ENCODE data around the gene PTGIR.

PTGIR gene

GRCh38 chr19:46648961-46649960 lies 24.4 kb upstream of the PTGIR start:
- no peak for TF ChIP-seq CTCF (IDR thresholded peaks at IDR 0.05; ENCODE audit: low read depth, low read length)
- no peak for DNase-seq (ENCODE audit: extremely low read depth, low read depth)

GRCh38 chr19:46648060-46648960 lies 23.4 kb upstream of the PTGIR start:
- DNase-seq (ENCODE audit: extremely low read depth, low read depth) = no peak
- TF ChIP-seq CTCF (IDR thresholded peaks at IDR 0.05; ENCODE audit: low read depth, low read length) = no peak

DNA sequence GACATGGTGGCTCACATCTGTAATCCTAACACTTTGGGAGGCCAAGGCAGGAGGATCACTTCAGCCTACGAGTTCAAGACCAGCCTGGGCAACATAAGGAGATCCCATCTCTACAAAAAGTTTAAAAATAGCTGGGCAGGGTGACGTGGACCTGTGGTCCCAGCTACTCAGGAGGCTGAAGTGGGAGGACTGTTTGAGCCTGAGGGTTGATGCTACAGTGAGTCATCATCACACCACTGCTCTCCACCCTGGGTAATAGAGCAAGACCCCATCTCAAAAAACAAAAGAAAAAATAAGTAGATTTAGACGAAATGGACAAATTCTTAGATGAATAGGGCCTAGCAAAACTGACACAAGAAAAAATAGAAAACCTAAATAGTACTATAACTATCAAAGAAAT lies 21.5 kb upstream of the PTGIR start:
- no peak for TF ChIP-seq CTCF (IDR thresholded peaks at IDR 0.05; ENCODE audit: low read depth, low read length)
- no peak for DNase-seq (ENCODE audit: extremely low read depth, low read depth)

GRCh38 chr19:46644720-46645119 lies 19.8 kb upstream of the PTGIR start:
- TF ChIP-seq CTCF (IDR thresholded peaks at IDR 0.05; ENCODE audit: low read depth, low read length) = no peak
- no peak for DNase-seq (ENCODE audit: extremely low read depth, low read depth)

- no peak for TF ChIP-seq CTCF (IDR thresholded peaks at IDR 0.05; ENCODE audit: low read depth, low read length)
- DNase-seq (ENCODE audit: extremely low read depth, low read depth) = no peak
Observed at GRCh38 chr19:46640656-46641055, 15.8 kb upstream of the PTGIR start.

DNA sequence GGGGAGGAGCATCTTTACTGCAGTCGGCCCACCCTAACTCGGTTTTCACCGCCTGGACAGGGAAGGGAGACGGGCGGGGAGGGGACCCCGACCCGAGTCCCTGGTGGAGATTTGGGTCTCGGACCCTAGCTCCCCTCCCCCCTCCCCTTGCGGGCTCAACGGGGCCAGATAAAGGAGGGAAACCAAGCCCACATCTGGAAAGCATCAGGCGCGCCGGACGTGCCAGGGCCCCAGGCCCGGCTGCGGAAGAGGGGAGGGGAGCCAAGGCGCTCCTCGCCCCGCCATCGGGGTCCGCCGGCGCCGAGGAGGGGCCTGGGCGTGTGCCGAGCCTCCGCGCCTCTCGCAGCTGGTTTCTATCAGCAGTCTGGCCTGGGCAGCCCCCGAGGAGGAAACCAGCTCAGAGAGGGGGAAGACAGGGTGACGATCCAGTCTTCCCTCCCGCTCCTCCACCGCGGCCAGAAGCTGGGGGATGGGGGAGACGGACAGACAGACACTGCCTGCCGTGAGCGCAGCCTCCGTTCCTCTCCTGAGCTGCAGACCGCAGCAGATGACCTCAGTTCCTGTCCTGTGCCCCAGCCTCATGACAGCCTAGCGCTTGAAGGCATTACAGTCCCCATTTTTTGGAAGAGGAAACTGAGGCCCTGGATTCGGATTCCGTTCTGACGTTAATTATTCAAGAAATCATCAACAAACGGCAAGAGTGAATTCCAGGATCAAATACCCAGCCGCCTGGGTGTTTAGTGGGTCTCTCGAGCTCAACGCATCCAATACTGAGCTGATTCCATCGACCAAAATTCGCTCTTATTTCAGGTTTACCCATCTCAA lies 14.7 kb upstream of the PTGIR start:
- DNase-seq (ENCODE audit: extremely low read depth, low read depth) = no peak

More for the DNA sequence above, 14.7 kb upstream of the PTGIR start:
- TF ChIP-seq CTCF (IDR thresholded peaks at IDR 0.05; ENCODE audit: low read depth, low read length) = no peak

All from AG09319 (cell line).